Liver (tissue), 9 donors: ENCODE data around the gene CHN2. TPM values are rescaled to one million over a fixed set of nuclear protein-coding genes. Genes with fewer than 3 reads are reported as not detected.
A peak's percentile ranks its signal among the peaks of the same experiment; 100 is the strongest.

ENCODE experiments used
- DNase-seq: peaks from one replicate; pipeline ENCODE4 v3.0.0-alpha.2; 2017; ENCODE audit warnings: low spot score
- H3K27ac ChIP-seq, 2 donors: one replicate each; pipeline ENCODE4 v1.7.0; 2013; ENCODE audit warnings: inconsistent platforms in 2 of 2, low read length in 2 of 2, control low read depth in 1 of 2, low read depth in 1 of 2, mild to moderate bottlenecking in 1 of 2
- H3K27me3 ChIP-seq, 4 donors: one replicate each; pipeline versions ENCODE4 v1.6.1 to v1.7.0; 2013; ENCODE audit warnings: low read length in 3 of 4, inconsistent platforms in 1 of 4, mild to moderate bottlenecking in 1 of 4, moderate library complexity in 1 of 4; ENCODE audit not compliant: control insufficient read depth in 4 of 4, insufficient read depth in 4 of 4
- H3K36me3 ChIP-seq, 4 donors: one replicate each; pipeline versions ENCODE4 v1.6.1 to v1.7.0; 2013; ENCODE audit warnings: low read length in 3 of 4, mild to moderate bottlenecking in 3 of 4, low read depth in 1 of 4, moderate library complexity in 1 of 4; ENCODE audit not compliant: control insufficient read depth in 4 of 4, insufficient read depth in 3 of 4
- H3K4me1 ChIP-seq, 4 donors: one replicate each; pipeline versions ENCODE4 v1.6.1 to v1.7.0; 2013; ENCODE audit warnings: low read length in 3 of 4, mild to moderate bottlenecking in 3 of 4, moderate library complexity in 1 of 4; ENCODE audit not compliant: control insufficient read depth in 4 of 4, insufficient read depth in 4 of 4
- H3K4me3 ChIP-seq, 3 donors: one replicate each; pipeline versions ENCODE4 v1.6.1 to v1.7.0; 2013; ENCODE audit warnings: low read length in 3 of 3, control low read depth in 1 of 3, low read depth in 1 of 3, mild to moderate bottlenecking in 1 of 3
- H3K9ac ChIP-seq, 2 donors: one replicate each; pipeline ENCODE4 v1.7.0; 2013; ENCODE audit warnings: low read length in 2 of 2, mild to moderate bottlenecking in 2 of 2, moderate library complexity in 2 of 2, control low read depth in 1 of 2, low read depth in 1 of 2
- H3K9me3 ChIP-seq, 4 donors: one replicate each; pipeline versions ENCODE4 v1.6.1 to v1.7.0; 2013; ENCODE audit warnings: low read length in 3 of 4; ENCODE audit not compliant: control insufficient read depth in 4 of 4
- FOXA1 ChIP-seq: IDR thresholded peaks from 2 replicates; pipeline ENCODE4 v1.6.1; 2016; ENCODE audit warnings: antibody characterized with exemption
- FOXA2 ChIP-seq: IDR thresholded peaks from 2 replicates; pipeline ENCODE4 v1.6.1; 2016; ENCODE audit warnings: antibody characterized with exemption
- GABPA ChIP-seq, 2 donors: IDR thresholded peaks in 1 of 2; conservative IDR thresholded peaks in 1 of 2; 2 replicates each; pipeline ENCODE4 v1.6.1; 2016; ENCODE audit warnings: antibody characterized with exemption in 2 of 2, mild to moderate bottlenecking in 1 of 2, moderate library complexity in 1 of 2
- HNF4A ChIP-seq, 2 donors: conservative IDR thresholded peaks; 2 replicates each; pipeline ENCODE4 v1.6.1; 2016; ENCODE audit warnings: antibody characterized with exemption in 2 of 2, mild to moderate bottlenecking in 2 of 2
- HNF4G ChIP-seq: IDR thresholded peaks from 2 replicates; pipeline ENCODE4 v1.6.1; 2016; ENCODE audit warnings: antibody characterized with exemption
- JUND ChIP-seq, 2 donors: IDR thresholded peaks; 2 replicates each; pipeline ENCODE4 v1.6.1; 2016; ENCODE audit warnings: antibody characterized with exemption in 2 of 2
- MAX ChIP-seq: IDR thresholded peaks from 2 replicates; pipeline ENCODE4 v1.6.1; 2016; ENCODE audit warnings: antibody characterized with exemption
- NR2F2 ChIP-seq: IDR thresholded peaks from 2 replicates; pipeline ENCODE4 v1.6.1; 2016; ENCODE audit warnings: antibody characterized with exemption
- RAD21 ChIP-seq, 2 donors: IDR thresholded peaks; 2 replicates each; pipeline ENCODE4 v1.6.1; 2016; ENCODE audit warnings: antibody characterized with exemption in 2 of 2, mild to moderate bottlenecking in 2 of 2
- REST ChIP-seq: IDR thresholded peaks from 2 replicates; pipeline ENCODE4 v1.6.1; 2016; ENCODE audit warnings: antibody characterized with exemption, mild to moderate bottlenecking
- RXRA ChIP-seq, 2 donors: IDR thresholded peaks; 2 replicates each; pipeline ENCODE4 v1.6.1; 2017 to 2018; ENCODE audit warnings: antibody characterized with exemption in 2 of 2, mild to moderate bottlenecking in 1 of 2
- SP1 ChIP-seq: IDR thresholded peaks from 2 replicates; pipeline ENCODE4 v1.6.1; 2018; ENCODE audit warnings: antibody characterized with exemption, mild to moderate bottlenecking
- TAF1 ChIP-seq: conservative IDR thresholded peaks from 2 replicates; pipeline ENCODE4 v1.6.1; 2016; ENCODE audit warnings: antibody characterized with exemption, mild to moderate bottlenecking
- YY1 ChIP-seq: IDR thresholded peaks from 2 replicates; pipeline ENCODE4 v1.6.1; 2016; ENCODE audit warnings: antibody characterized with exemption, mild to moderate bottlenecking
- WGBS: extraction: QIAGEN DNeasy Blood & Tissue Kit; methylation state at CpG from one replicate; pipeline ENCODE4 v1.1.7; 2013; 5-methylcytosine and 5-hydroxymethylcytosine counted together
- polyA plus RNA-seq, 2 donors: library from polyadenylated mRNA; stranded (reverse) in 1 of 2; unstranded in 1 of 2; fragments of 200-250 nt in 1 of 2; fragments of >200 nt in 1 of 2; fragmentation: Nextera tagmentation in 1 of 2; extraction: Ambion mirVana in 1 of 2; gene quantifications; one replicate each; pipeline versions ENCODE4 v1.2.1 to v1.2.3, GENCODE V29; 2013 to 2015
- total RNA-seq, 2 donors: library from RNA; depleted of rRNA; stranded (reverse); fragments of >200 nt; gene quantifications; one replicate each; pipeline ENCODE4 v1.2.3, GENCODE V29; 2014
- TF ChIP-seq, protein P1 (sequence below): IDR thresholded peaks from 2 replicates; pipeline ENCODE4 v1.6.1; 2016; ENCODE audit warnings: antibody characterized with exemption
- TF ChIP-seq, protein P2 (sequence below): fragments of 150-350 bp; IDR thresholded peaks from 2 replicates; pipeline ENCODE4 v1.5.1; 2017; ENCODE audit warnings: improper control_type of control experiment, low read depth, low read length; ENCODE audit not compliant: missing input control
- donor health status: healthy.
- donor health status: healthy.
- donor health status: healthy.
- donor health status: healthy.
- donor health status: healthy.

CHN2 gene
- total and polyA plus RNA-seq, 4 donors: 8.3 to 25.4 (median 17.8) TPM

DNA sequence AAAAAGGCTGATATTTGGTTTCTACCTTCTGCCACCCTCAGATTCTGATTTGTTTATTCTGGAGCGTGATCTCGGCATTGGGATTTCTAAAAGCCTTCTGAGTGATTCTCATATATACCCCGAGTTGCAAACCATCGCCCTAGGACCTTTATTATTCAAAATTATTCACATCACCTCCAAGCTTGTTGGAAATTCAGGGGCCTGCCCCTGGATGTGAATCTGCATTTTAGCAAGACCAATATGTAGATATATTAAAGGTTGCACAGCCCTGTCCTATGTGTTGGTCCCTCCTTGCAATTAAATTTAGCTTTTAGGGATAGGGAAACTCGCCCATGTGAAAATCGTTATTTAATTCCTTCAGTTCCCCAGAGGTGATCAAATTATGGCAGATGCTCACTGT, 9.0 kb upstream of the CHN2 start (continued):
- TF ChIP-seq MAX (no peak), FOXA1 (no peak)

DNA sequence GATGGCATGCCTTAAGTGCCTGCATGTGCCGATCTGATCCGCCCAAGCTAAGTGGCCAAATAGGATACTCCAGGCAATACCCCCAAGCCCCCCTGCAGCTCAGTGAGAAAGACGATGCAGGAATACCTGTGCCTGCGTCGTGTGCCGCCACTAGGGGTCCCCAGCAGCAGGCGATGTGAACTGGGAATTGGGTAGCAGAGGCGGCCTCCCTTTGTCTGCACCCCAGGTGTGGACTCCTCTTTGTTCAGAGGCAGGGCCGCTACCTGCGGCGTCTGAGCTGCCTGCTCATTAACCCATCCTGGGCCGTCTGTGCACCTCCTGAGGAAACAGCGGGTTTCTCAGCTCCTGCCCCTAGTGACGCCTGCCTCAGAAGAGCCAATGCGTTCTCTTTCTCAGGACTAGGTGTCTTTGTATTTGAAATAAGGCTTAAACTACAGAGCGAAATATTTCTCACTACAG, 4.8 kb upstream of the CHN2 start:
- WGBS: 6% methylated on average over 16 of the region's 16 CpGs

DNA sequence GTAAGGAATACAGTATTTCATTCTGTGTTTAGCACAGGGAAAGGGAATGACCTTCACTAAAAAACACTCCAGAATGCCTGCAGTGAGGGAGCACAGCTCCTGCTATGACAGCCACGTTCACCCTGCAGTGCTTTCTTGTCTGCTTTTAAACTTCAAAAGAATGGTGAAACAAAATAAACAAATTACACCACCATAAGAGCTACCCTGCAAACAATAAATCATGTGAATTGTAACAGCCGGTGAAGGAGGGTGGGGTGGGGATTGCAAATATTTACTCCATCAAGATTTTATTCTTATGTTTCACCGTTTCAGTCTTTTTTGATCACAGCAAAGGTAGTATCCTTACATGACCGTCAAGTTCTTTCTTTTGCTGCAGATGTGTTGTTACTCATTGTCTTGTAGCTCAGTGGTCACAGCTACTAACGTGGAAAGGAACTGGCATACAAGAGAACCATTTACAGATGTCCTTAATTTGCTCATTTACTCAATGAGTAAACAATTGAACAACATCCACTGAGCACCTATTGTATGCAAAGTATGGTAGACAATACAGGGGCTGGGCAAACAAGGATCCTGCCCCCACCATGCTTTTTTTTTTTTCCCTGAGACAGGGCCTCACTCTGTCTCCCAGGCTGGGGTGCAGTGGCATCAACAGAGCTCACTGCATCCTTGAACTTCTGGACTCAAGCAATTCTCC, 4.1 kb upstream of the CHN2 start:
- 21% methylated on average over 5 of the region's 5 CpGs for WGBS
- no peak overlapping the region for H3K9ac ChIP-seq
- no peak for DNase-seq
- H3K4me1 ChIP-seq: peaks cover 2 to 34% (median 21%) of the 10 kb centered on the region in 4 donors
- no peaks in the 10 kb centered on the region for H3K27me3 ChIP-seq
- no peaks in the 10 kb centered on the region for H3K36me3 ChIP-seq
- TF ChIP-seq REST (no peak), SP1 (peak; percentile 7), YY1 (peak; percentile 30), FOXA2 (peak; percentile 60), TAF1 (no peak), GABPA (IDR thresholded peaks at IDR 0.05 in 1 of 2, conservative IDR thresholded peaks at IDR 0.05 in 1 of 2) (no peak), RAD21 (IDR thresholded peaks at IDR 0.05) (no peak), JUND (IDR thresholded peaks at IDR 0.05) (peak in 1 of 2 donors; percentile 29), HNF4A (conservative IDR thresholded peaks at IDR 0.05) (peak; percentile 27 to 71), HNF4G (no peak), RXRA (IDR thresholded peaks at IDR 0.05) (peak in 1 of 2 donors; percentile 78), NR2F2 (no peak)
- TF ChIP-seq, protein P1, sequence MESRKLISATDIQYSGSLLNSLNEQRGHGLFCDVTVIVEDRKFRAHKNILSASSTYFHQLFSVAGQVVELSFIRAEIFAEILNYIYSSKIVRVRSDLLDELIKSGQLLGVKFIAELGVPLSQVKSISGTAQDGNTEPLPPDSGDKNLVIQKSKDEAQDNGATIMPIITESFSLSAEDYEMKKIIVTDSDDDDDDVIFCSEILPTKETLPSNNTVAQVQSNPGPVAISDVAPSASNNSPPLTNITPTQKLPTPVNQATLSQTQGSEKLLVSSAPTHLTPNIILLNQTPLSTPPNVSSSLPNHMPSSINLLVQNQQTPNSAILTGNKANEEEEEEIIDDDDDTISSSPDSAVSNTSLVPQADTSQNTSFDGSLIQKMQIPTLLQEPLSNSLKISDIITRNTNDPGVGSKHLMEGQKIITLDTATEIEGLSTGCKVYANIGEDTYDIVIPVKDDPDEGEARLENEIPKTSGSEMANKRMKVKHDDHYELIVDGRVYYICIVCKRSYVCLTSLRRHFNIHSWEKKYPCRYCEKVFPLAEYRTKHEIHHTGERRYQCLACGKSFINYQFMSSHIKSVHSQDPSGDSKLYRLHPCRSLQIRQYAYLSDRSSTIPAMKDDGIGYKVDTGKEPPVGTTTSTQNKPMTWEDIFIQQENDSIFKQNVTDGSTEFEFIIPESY: peak; percentile 16
- TF ChIP-seq, protein P2, sequence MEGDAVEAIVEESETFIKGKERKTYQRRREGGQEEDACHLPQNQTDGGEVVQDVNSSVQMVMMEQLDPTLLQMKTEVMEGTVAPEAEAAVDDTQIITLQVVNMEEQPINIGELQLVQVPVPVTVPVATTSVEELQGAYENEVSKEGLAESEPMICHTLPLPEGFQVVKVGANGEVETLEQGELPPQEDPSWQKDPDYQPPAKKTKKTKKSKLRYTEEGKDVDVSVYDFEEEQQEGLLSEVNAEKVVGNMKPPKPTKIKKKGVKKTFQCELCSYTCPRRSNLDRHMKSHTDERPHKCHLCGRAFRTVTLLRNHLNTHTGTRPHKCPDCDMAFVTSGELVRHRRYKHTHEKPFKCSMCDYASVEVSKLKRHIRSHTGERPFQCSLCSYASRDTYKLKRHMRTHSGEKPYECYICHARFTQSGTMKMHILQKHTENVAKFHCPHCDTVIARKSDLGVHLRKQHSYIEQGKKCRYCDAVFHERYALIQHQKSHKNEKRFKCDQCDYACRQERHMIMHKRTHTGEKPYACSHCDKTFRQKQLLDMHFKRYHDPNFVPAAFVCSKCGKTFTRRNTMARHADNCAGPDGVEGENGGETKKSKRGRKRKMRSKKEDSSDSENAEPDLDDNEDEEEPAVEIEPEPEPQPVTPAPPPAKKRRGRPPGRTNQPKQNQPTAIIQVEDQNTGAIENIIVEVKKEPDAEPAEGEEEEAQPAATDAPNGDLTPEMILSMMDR: no peak
- peak overlapping the region in 1 of 3 donors; percentile 14 for H3K4me3 ChIP-seq
- peak overlapping the region; percentile 22 to 44 for H3K27ac ChIP-seq
- H3K9me3 ChIP-seq: no peaks in the 10 kb centered on the region

More for the DNA sequence above, 4.8 kb upstream of the CHN2 start:
- TF ChIP-seq RAD21 (IDR thresholded peaks at IDR 0.05) (peak; percentile 92 to 95), JUND (IDR thresholded peaks at IDR 0.05) (no peak)
- TF ChIP-seq, protein P2: peak; percentile 83
- Histone ChIP-seq H3K9ac (no peak overlapping the region), H3K27ac (peak overlapping the region; percentile 22 to 44), H3K36me3 (no peaks in the 10 kb centered on the region), H3K9me3 (no peaks in the 10 kb centered on the region), H3K4me1 (peaks cover 2 to 33% (median 21%) of the 10 kb centered on the region in 4 donors), H3K27me3 (no peaks in the 10 kb centered on the region), H3K4me3 (peak overlapping the region in 2 of 3 donors; percentile 14 to 35)
- peak; percentile 70 for DNase-seq
